Right forelimb (tissue), 1 donor: ENCODE measurements around the gene LRPAP1.

Experiments used
- DNase-seq: peaks from one replicate; pipeline ENCODE4 v3.0.0-alpha.2; 2018

Gene LRPAP1

DNA sequence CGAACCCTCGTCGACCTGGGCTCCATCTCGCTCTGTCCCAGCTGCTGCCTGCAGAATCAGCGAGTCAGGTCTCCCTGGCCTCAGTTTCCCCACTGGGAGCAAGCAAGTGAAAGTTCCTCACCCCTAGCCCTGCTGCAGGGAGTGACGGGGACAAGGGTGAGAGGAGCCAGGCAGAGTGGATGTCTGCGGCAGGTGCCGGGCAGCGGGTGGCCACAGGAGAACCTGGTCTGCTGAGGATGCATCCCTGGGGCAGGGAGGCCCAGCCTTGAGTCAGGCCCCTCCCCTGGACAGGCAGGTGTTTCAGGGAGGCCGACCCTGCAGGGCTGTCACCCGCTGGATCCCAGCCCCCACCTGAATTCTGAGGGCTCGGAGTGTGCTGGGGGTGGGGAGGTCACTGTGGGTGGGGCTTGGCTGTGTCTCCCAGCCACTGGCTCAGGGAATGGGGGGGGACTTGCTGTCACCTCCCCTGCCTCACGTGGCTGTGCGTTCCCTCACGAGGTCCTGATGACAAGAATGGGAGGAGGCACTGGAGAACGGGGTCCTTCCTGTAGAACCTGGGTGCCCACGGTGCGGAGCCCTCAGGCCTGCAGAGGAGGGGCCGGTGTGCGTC lies 33.2 kb downstream of the LRPAP1 start:
- no peak for DNase-seq

- no peak for DNase-seq
Measured at GRCh38 chr4:3498407-3498806, 33.8 kb downstream of the LRPAP1 start.

GRCh38 chr4:3497523-3498389 lies 34.5 kb downstream of the LRPAP1 start:
- no peak for DNase-seq

DNA sequence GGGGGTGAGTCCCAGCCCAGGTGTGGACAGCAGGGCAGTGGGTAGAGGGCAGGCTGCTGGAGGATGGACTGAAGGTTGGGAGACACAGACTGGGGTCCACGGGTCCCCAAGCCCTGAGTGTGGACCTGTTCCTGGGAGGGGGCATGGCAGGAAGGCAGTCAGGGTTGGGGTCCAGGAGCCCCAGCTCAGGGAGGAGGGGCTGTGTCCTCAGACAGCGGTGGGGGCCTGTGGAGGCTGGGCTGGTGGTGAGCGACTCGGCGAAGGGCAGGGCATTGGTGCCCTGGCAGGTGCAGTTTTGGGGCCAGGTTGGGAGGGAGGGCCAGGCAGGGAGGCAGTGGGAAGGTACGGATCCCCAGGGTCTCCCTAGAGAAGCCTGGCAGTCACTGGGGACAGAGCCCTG lies 35.1 kb downstream of the LRPAP1 start:
- no peak for DNase-seq

DNA sequence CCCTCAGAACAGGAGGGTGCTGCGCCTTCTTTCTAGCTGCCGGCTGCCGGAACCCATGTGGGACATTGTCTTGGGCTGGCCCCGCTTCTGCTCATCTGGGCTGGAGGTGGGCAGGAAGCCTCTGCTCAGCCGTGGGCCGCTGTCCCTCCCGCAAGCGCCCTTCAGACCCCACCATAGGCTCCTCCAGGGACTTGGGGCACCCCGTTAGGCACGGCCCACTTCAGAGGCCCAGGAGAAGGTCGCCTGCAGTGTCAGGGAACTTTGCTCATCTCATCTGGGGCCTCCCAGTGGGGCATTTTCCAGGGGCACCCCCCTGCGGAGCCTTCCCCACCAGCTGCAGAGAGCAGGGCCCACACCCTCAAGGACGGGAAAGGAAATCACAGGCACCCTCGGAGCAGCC lies 36.2 kb downstream of the LRPAP1 start:
- no peak for DNase-seq

- no peak for DNase-seq
Measured at GRCh38 chr4:3495204-3495975, 36.8 kb downstream of the LRPAP1 start.

DNA sequence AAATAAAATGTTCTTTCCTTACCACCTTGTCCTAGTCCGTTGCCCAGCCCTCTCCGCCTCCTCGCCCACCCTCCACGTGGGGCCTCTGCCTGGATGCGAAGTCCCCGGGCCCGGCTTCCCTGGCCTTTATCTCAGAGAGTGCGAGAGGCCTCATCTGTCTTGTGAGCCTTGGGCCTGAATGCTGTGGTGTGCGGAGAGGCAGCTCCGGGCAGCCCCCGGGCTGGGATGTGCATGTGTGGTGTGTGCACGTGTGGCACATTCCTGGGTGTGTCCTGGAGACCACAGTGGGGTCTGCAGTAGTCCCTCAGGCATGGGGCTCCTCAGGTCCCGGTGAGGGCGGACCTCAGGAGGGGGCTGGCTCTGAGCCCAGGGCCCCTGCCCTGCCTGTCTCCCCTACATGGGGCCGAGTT lies 37.8 kb downstream of the LRPAP1 start:
- no peak for DNase-seq

- DNase-seq = no peak
Measured at GRCh38 chr4:3493720-3494461, 38.3 kb downstream of the LRPAP1 start.

- no peak for DNase-seq
Measured at GRCh38 chr4:3492741-3493719, 39.2 kb downstream of the LRPAP1 start.

- no peak for DNase-seq
Measured at GRCh38 chr4:3491681-3492405, 40.4 kb downstream of the LRPAP1 start.

GRCh38 chr4:3489451-3489962 lies 42.7 kb downstream of the LRPAP1 start:
- DNase-seq = no peak

DNA sequence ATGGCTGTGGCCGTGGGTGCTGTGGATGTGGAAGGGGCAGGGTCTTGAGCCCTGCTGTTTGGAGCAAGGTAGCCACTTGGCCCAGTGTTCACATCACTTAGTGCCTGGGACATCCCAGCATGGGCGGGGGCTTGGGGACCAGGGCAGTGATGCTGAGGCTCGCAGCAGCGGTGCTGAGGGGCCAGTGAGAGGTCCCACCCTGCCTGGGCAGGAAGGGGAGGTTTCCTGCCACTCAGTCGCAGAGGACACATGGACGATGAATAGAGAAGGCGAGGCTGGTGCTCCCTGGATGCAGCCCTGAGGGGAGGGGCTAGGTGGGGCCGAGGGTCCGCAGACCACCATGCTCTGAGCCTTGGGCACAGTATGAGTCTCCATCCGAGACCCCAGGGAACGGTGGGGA lies 43.4 kb downstream of the LRPAP1 start:
- no peak for DNase-seq

- DNase-seq = no peak
Measured at GRCh38 chr4:3487861-3488260, 44.4 kb downstream of the LRPAP1 start.

DNA sequence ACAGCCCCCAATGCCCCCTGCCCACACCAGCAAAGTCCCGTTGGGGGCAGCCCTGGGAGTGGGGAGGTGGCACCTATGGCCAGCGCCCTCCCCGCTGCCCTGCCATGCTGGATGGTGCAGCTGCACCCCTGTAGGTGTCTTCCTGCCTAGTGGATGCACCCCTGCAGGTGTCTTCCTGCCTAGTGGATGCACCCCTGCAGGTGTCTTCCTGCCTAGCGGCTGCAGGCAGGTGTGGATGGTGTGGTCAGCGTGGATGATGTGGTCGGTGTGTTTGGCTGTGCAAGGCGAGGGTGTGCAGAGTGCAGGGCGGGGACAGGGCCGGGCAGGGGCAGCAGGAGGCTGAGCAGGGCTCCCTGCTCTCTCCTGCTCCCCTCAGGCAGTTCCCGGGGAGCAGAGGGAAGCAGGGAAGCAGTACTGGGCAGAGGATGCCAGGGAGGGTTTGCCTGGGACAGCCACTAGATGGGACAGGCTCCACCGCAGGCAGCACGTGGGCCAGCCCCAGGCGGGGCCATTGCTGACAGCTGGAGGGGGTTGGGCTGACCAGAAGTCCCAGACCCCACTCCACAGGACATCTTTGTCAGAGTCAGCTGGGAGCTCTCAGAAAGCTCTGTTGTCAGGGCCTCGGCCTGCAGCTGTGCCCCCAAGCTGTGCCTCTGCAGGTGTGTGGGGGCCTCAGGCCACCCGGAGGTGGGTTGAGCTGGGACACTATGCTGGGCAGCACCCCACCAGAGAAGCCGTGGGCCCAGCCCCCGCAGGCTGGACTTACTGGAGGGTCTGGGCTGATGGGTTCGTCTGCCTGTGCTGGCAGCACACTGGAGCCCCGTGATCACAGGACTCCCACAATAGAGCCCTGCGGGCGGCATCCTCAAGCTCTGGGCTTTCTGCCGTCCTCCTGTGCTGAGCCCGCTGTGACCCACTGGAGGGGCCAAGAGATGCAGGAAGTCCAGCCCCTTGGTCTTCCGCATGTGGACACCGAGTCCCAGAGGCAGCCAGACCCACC lies 45.4 kb downstream of the LRPAP1 start:
- no peak for DNase-seq

DNA sequence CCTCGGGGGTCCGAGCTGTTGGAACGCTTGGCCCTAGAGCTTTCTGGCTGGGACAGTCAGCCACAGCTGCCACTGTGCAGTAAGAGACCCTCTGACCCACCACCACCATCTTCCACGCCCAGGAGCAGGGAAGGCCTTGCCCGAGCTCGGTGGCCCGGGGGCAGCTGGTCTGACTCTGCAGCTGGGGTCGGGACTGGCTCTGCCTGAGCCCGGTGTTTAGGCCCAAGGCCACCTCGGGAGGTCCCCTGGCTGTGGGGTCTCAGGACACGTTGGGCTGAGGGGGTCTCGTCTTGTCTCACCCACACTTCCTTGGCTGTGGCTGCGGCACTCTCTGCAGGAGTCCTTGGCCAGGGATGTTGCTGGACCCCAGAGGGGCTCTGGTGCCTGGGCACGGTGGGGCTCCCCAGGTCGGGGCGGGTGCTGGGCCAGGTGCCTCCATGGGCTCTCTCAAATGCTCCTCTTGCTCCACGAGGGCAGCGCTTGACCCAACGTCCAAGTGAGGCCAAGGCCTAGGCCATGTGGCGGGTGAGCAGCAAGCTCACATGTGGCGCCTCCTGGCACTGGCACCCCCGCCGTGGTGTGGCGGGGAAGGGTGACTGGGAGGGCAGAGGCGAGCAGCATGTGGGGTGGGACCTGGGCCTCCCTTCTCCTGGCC lies 46.2 kb downstream of the LRPAP1 start:
- DNase-seq = no peak

DNA sequence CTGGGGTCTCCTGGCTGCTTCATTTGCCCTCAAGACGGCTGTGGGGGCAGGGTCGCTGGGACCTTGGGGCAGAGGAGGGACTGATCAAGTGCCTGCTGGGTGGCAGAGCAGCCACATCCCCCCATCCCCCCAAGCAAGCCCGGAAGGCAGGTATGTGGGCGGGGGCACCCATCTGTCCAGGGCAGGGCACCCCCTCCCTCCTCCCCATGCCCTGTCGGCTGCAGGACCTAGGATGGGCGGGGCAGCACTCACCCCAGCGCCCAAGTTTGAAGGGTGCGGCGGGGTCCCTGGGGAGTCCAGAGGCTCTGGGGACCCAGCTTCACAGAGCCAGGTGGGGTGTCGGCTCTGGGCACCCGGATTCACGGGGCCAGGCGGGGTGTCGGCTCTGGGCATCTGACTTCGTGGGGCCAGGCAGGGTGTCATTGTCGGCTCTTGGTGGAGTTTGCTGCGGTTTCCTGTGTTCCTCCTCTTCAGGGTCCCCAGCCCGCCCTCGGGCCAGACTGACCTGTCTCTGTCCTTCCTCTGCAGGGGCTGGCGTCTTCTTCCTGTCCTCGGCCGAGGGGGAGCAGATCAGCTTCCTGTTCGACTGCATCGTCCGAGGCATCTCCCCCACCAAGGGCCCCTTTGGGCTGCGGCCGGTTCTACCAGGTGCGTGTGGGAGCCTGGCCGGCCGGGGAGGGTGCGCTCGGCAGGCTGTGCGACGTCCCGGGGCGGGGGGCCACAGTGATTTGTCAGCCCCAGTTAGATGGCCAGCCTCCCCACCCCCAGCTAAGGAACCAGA lies 47.0 kb downstream of the LRPAP1 start:
- no peak for DNase-seq

- DNase-seq = no peak
Measured at GRCh38 chr4:3484057-3484973, 47.9 kb downstream of the LRPAP1 start.
